GM12878 (cell line): Measurements from ENCODE around the gene TCP11. TPM values are rescaled to one million over a fixed set of nuclear protein-coding genes. Genes with fewer than 3 reads are reported as not detected.
A peak's percentile ranks its signal among the peaks of the same experiment; 100 is the strongest.

Source experiments
- ATAC-seq: fragments of 200-7000 bp; cut with Tn5 transposase; 3 replicates; pipeline ENCODE4 v1.9.1; 2020; ENCODE audit warnings: mild to moderate bottlenecking, moderate library complexity
- BruUV-seq: library from RNA; stranded (reverse); fragments of 400-500 nt; replicated peaks from 2 replicates; lab custom pipeline; 2021; lab: Mats Ljungman, UMichigan
- CTCF ChIA-PET: fragments of 300-600 bp; sonication (Branson Sonifier 250); formaldehyde crosslinking; extraction: SDS; loops from one replicate; lab custom pipeline; 2021; ENCODE audit warnings: inconsistent platforms; lab: Yijun Ruan, JAX
- POLR2A ChIA-PET: fragments of 350-600 bp; formaldehyde crosslinking; extraction: SDS; loops from one replicate; lab custom pipeline; 2021; ENCODE audit warnings: inconsistent platforms; lab: Charles Lee
- RAD21 ChIA-PET: fragments of 300-600 bp; sonication (Branson Sonifier 250); formaldehyde crosslinking; loops from one replicate; lab custom pipeline; 2023; ENCODE audit warnings: antibody characterized with exemption; ENCODE audit not compliant: unreplicated experiment; lab: Charles Lee
- SMC1A ChIA-PET: fragments of 300-600 bp; sonication (Branson Sonifier 250); formaldehyde crosslinking; loops from one replicate; lab custom pipeline; 2023; ENCODE audit not compliant: unreplicated experiment, uncharacterized antibody; lab: Charles Lee
- DNase-seq: peaks from one replicate; pipeline ENCODE4 v3.0.0-alpha.2; 2011; ENCODE audit warnings: low read depth, low spot score
- FAIRE-seq: peaks from 3 replicates; lab custom pipeline; 2011; peaks lifted over from hg19 to GRCh38; lab: Jason Lieb, UNC
- H2AFZ ChIP-seq: 2 replicates; pipeline ENCODE4 v1.6.0; 2011; ENCODE audit warnings: low read depth, low read length, control low read depth; ENCODE audit not compliant: control insufficient read depth
- H3K27ac ChIP-seq: 2 replicates; pipeline ENCODE4 v1.5.1; 2011; ENCODE audit warnings: control low read depth; ENCODE audit not compliant: control insufficient read depth, insufficient read depth
- H3K27me3 ChIP-seq, 2 experiments: replicated peaks in 1 of 2; 2 replicates each; pipeline versions ENCODE4 v1.6.0 to v1.6.1; 2011; ENCODE audit warnings: low read length in 1 of 2; ENCODE audit not compliant: control insufficient read depth in 2 of 2, insufficient read depth in 2 of 2
- H3K36me3 ChIP-seq, 2 experiments: 2 replicates each; pipeline ENCODE4 v1.5.1; 2011; ENCODE audit warnings: low read length in 1 of 2; ENCODE audit not compliant: control insufficient read depth in 2 of 2, insufficient read depth in 2 of 2
- H3K4me1 ChIP-seq: 2 replicates; pipeline ENCODE4 v1.6.1; 2011; ENCODE audit warnings: mild to moderate bottlenecking, low read length, moderate library complexity, mixed read lengths; ENCODE audit not compliant: control insufficient read depth, insufficient read depth
- H3K4me2 ChIP-seq: 2 replicates; pipeline ENCODE4 v1.6.0; 2011; ENCODE audit warnings: control low read depth; ENCODE audit not compliant: control insufficient read depth, insufficient read depth
- H3K4me3 ChIP-seq: fragments of 200-600 bp; sonication (generic); 2 replicates; pipeline ENCODE4 v1.5.1; 2016
- H3K79me2 ChIP-seq: 2 replicates; pipeline ENCODE4 v1.6.0; 2011; ENCODE audit warnings: low read length; ENCODE audit not compliant: control insufficient read depth, insufficient read depth
- H3K9ac ChIP-seq: 2 replicates; pipeline ENCODE4 v1.8.0; 2011; ENCODE audit warnings: low read length, control low read depth, mixed read lengths; ENCODE audit not compliant: control insufficient read depth, insufficient read depth
- H3K9me3 ChIP-seq: replicated peaks from 3 replicates; pipeline ENCODE4 v1.5.1; 2011; ENCODE audit warnings: mild to moderate bottlenecking, low read length; ENCODE audit not compliant: control insufficient read depth, insufficient read depth
- H4K20me1 ChIP-seq: 2 replicates; pipeline ENCODE4 v1.6.0; 2011; ENCODE audit not compliant: control insufficient read depth, insufficient read depth
- ATF3 ChIP-seq: IDR thresholded peaks from 2 replicates; pipeline ENCODE4 v1.6.1; 2011; ENCODE audit warnings: low read depth, mild to moderate bottlenecking, low read length, moderate library complexity, borderline replicate concordance; ENCODE audit errors: extremely low read depth
- BCLAF1 ChIP-seq: fragments of 450-650 bp; IDR thresholded peaks from 2 replicates; pipeline ENCODE4 v1.6.1; 2017; ENCODE audit warnings: antibody characterized with exemption, mild to moderate bottlenecking, moderate library complexity
- CBFB ChIP-seq: IDR thresholded peaks from 2 replicates; pipeline ENCODE4 v1.6.1; 2016; ENCODE audit warnings: antibody characterized with exemption, low read depth
- CEBPB ChIP-seq, 2 experiments: fragments of 150-350 bp in 1 of 2; IDR thresholded peaks; 2 replicates each; pipeline ENCODE4 v1.6.1; 2012 to 2014; ENCODE audit warnings: low read depth in 2 of 2, low read length in 2 of 2, borderline replicate concordance in 1 of 2, inconsistent platforms in 1 of 2
- CREB1 ChIP-seq: IDR thresholded peaks from 2 replicates; pipeline ENCODE4 v1.6.1; 2012; ENCODE audit warnings: low read depth, mild to moderate bottlenecking, inconsistent platforms
- CTCF ChIP-seq, 3 experiments: IDR thresholded peaks in 2 of 3; conservative IDR thresholded peaks in 1 of 3; 2 replicates each; pipeline ENCODE4 v1.5.1; 2011; ENCODE audit warnings: low read depth in 3 of 3, low read length in 3 of 3, mild to moderate bottlenecking in 3 of 3, control low read depth in 2 of 3, moderate library complexity in 2 of 3, inconsistent platforms in 1 of 3, mixed read lengths in 1 of 3; ENCODE audit not compliant: control insufficient read depth in 2 of 3, insufficient read depth in 1 of 3; ENCODE audit errors: extremely low read depth in 1 of 3
- ELK1 ChIP-seq: IDR thresholded peaks from 2 replicates; pipeline ENCODE4 v1.6.1; 2012; ENCODE audit warnings: low read depth, low read length, improper control_type of control experiment
- GATAD2B ChIP-seq: fragments of 450-650 bp; conservative IDR thresholded peaks from 2 replicates; pipeline ENCODE4 v1.6.1; 2017; ENCODE audit warnings: low read depth, mild to moderate bottlenecking, moderate library complexity
- JUND ChIP-seq: IDR thresholded peaks from 2 replicates; pipeline ENCODE4 v1.6.1; 2012; ENCODE audit warnings: low read depth, mild to moderate bottlenecking, low read length, improper control_type of control experiment, moderate library complexity
- POLR2AphosphoS2 ChIP-seq: IDR thresholded peaks from 2 replicates; pipeline ENCODE4 v1.6.1; 2011; ENCODE audit warnings: low read depth, mild to moderate bottlenecking, low read length, improper control_type of control experiment, moderate library complexity
- RCOR1 ChIP-seq: conservative IDR thresholded peaks from 2 replicates; pipeline ENCODE4 v1.6.1; 2012; ENCODE audit warnings: low read depth, low read length, improper control_type of control experiment
- SRF ChIP-seq, 2 experiments: IDR thresholded peaks; 2 replicates each; pipeline ENCODE4 v1.6.1; 2011; ENCODE audit warnings: low read depth in 2 of 2, low read length in 2 of 2, mild to moderate bottlenecking in 1 of 2, moderate library complexity in 1 of 2
- WGBS: methylation state at CpG from one replicate; pipeline ENCODE4 v1.1.6; 2016; ENCODE audit warnings: low lambda C conversion rate; ENCODE audit not compliant: insufficient replicate concordance, insufficient coverage; ENCODE audit errors: missing lambda C conversion rate; 5-methylcytosine and 5-hydroxymethylcytosine counted together
- in situ Hi-C: fragments of 300-500 bp; cut with MboI; formaldehyde crosslinking; loops from 9 replicates; pipeline ENCODE4 v1.14.3; 2018; ENCODE audit warnings: mixed read lengths
- intact Hi-C: fragments of 100-400 bp; cut with micrococcal nuclease; formaldehyde crosslinking; loops from one replicate; pipeline ENCODE4 v1.14.2; 2022; ENCODE audit not compliant: unreplicated experiment
- polyA plus RNA-seq, 11 experiments: library from polyadenylated mRNA; depleted of rRNA in 4 of 11; unstranded in 6 of 11; stranded (reverse) in 5 of 11; fragments of >200 nt; fragmentation: Nextera tagmentation in 4 of 11; fragmentation: Illumina TruSeq in 1 of 11; extraction: Ambion mirVana in 4 of 11; extraction: Trizol in 1 of 11; gene quantifications; 1 replicate in 1 of 11; 2 replicates in 10 of 11; pipeline versions ENCODE4 v1.2.1 to v1.2.3, GENCODE V29; 2011 to 2016; ENCODE audit warnings: inconsistent platforms in 2 of 11, missing spikeins in 2 of 11, low read depth in 1 of 11
- total RNA-seq, 4 experiments: library from RNA; depleted of rRNA in 3 of 4; stranded (reverse); fragments of >200 nt in 3 of 4; fragmentation: Illumina TruSeq in 1 of 4; extraction: Trizol in 1 of 4; gene quantifications; 2 replicates each; pipeline versions ENCODE4 v1.2.1 to v1.2.3, GENCODE V29; 2013 to 2021

The TCP11 gene
- total and polyA plus RNA-seq, 10 of the 15 experiments (the other 5 are each of a cell fraction or from before 2014, with no cell fraction given) = not detected

- Histone ChIP-seq H3K4me2 (no peak overlapping the region), H3K4me3 (no peak overlapping the region), H4K20me1 (no peaks in the 10 kb centered on the region), H3K9me3 (no peaks in the 10 kb centered on the region), H3K4me1 (peaks cover 3% of the 10 kb centered on the region; the same call in 1 of the 2 replicates), H3K27me3 (no peaks in the 10 kb centered on the region), H2AFZ (peak overlapping the region; percentile 39), H3K36me3 (no peaks in the 10 kb centered on the region), H3K79me2 (no peaks in the 10 kb centered on the region), H3K9ac (no peak overlapping the region), H3K27ac (no peak overlapping the region)
- intact Hi-C loops = no loop called here
- TF ChIP-seq CEBPB (IDR thresholded peaks at IDR 0.05; ENCODE audit: borderline replicate concordance in 1 of 2, low read depth in 2 of 2, low read length in 2 of 2) = no peak
- no peak for TF ChIP-seq CREB1
- TF ChIP-seq RCOR1 = no peak
- TF ChIP-seq SRF (IDR thresholded peaks at IDR 0.05; ENCODE audit: low read depth in 2 of 2, low read length in 2 of 2) = no peak
- no peak for TF ChIP-seq JUND
- TF ChIP-seq CBFB = no peak
- no peak for TF ChIP-seq ELK1
- no peak for TF ChIP-seq CTCF (IDR thresholded peaks at IDR 0.05 in 2 of 3, conservative IDR thresholded peaks at IDR 0.05 in 1 of 3; ENCODE audit: control insufficient read depth in 2 of 3, extremely low read depth in 1 of 3, insufficient read depth in 1 of 3, low read depth in 3 of 3, low read length in 3 of 3)
- TF ChIP-seq GATAD2B = no peak
- TF ChIP-seq ATF3 = no peak
- no peak for TF ChIP-seq POLR2AphosphoS2
- TF ChIP-seq BCLAF1 = no peak
- POLR2A ChIA-PET = interaction anchor here (0.7 kb wide), 2 partner anchors 150 to 993 kb away, joined by 3 to 4 read pairs; no protein-coding TSS in a partner anchor
- ATAC-seq (peak; percentile 56), FAIRE-seq (no peak), DNase-seq (no peak)
- SMC1A ChIA-PET = interaction anchor here (0.6 to 1.4 kb wide), 4 partner anchors 20 to 721 kb away, joined by 3 to 4 read pairs (median 3); no protein-coding TSS in a partner anchor
- BruUV-seq = no TSS peak
- RAD21 ChIA-PET = interaction anchor here (1.3 kb wide), 1 partner anchor 149 kb away, joined by 11 read pairs; no protein-coding TSS in a partner anchor
- in situ Hi-C loops = loop anchor here (5.0 to 10.0 kb wide), 2 partner anchors 149 to 681 kb away; no protein-coding TSS in a partner anchor
- CTCF ChIA-PET = interaction anchor here (0.6 to 4.5 kb wide), 4 partner anchors 30 to 167 kb away, joined by 3 to 34 read pairs (median 10); no protein-coding TSS in a partner anchor
- WGBS = 12% methylated on average over 3 of the region's 4 CpGs
Measured at GRCh38 chr6:35136185-35136584, 5.0 kb downstream of the TCP11 start.
